GM20000 (cell line): ENCODE results near the gene BMS1.
"Not testable (repeated sequence)": the region's sequence is repeated elsewhere in the genome, so short reads cannot be mapped to it uniquely, and the experiment has no call there.

Experiments used
- DNase-seq: peaks from one replicate; pipeline ENCODE4 v3.0.0; 2012; ENCODE audit warnings: low spot score
- TF ChIP-seq, protein P1 (sequence below): IDR thresholded peaks from 2 replicates; pipeline ENCODE4 v1.5.1; 2012; ENCODE audit warnings: mild to moderate bottlenecking, control low read depth; ENCODE audit errors: extremely low read depth, missing control alignments

Gene BMS1

DNA sequence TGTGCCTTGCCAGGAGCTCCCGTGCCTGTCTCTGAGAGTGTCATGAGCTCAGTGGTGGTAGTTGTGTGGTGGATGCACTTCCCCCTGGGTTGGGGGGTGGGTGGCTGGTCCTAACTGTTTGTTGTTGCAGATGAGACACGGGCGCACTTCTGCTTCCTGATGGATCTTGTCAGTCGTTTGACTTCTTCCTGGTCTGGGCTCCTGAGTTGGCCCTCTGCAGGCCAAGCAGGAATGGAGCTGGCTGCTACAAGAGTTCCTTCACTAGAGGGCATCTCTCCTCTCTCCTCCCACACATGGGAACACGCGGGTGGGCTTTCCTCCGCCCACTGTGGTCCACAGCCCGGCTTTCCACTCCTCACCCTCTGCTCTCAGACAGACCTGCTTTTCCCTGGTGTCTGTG lies 82.0 kb downstream of the BMS1 start:
- TF ChIP-seq, protein P1, sequence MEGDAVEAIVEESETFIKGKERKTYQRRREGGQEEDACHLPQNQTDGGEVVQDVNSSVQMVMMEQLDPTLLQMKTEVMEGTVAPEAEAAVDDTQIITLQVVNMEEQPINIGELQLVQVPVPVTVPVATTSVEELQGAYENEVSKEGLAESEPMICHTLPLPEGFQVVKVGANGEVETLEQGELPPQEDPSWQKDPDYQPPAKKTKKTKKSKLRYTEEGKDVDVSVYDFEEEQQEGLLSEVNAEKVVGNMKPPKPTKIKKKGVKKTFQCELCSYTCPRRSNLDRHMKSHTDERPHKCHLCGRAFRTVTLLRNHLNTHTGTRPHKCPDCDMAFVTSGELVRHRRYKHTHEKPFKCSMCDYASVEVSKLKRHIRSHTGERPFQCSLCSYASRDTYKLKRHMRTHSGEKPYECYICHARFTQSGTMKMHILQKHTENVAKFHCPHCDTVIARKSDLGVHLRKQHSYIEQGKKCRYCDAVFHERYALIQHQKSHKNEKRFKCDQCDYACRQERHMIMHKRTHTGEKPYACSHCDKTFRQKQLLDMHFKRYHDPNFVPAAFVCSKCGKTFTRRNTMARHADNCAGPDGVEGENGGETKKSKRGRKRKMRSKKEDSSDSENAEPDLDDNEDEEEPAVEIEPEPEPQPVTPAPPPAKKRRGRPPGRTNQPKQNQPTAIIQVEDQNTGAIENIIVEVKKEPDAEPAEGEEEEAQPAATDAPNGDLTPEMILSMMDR: no peak

DNA sequence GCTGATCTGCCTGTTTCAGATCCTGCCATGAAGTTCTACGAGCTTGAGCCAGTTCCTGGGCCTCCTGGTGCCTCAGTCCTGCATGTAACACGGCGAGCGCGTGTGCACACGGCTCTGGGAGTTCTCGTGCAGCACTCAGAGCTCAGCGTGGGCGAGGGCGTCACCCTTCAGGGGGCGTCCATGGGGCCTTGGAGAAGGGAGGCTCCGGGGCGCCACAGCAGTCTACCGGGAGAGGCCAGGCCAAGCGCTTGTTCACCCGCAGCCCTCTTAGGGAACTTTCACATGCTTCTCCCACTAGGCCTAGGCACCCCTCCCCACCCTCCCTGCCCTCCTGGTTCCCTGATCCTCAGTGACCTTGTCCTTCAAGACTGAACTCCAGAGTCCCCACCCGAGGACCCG lies 83.1 kb downstream of the BMS1 start:
- DNase-seq: no peak
- TF ChIP-seq, protein P1: no peak

More for the DNA sequence above, 82.0 kb downstream of the BMS1 start:
- DNase-seq: no peak

DNA sequence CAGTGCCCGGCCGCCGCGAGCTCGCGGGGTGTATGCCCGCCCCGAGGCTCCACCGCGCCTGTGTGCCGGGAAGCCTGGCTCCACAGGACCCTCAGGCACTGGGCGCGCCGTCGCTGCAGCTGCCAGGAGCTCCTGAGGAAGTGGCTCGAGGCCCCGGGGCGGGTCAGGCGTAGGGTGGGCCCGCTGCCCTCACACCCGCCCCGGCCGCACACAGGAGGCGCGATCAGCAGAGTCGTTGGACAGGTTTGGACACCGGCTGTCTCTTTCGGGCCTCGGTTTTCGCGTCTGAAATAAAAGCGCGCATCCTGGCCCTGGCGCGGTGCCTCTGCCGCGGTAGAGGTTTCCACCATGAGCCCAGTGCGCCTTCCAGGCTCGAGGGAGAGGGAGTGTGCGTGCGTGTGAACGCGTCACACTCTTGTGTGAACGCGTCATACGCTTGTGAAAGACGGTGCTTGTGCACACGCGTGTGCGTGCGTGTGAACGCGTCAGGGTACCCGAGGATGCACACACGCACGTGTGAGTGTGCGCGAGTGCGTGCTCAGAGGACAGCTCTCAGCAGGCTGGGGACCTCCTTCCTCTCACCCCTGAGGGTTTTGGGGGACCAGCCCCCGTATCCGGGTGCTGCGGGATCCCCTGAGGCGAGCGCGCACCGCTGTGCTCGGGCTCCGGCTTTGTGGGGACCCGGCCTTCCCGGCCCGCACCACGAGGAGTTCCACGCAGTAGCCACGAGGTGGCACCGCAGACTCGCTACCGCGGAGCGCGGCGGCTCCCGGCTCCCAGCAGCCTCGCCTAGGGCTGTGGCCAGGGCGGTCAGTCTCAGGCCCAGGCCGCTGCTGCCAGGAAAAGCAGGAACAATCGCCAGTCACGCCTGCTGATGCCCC lies 83.8 kb downstream of the BMS1 start:
- DNase-seq: peak; percentile 65
- TF ChIP-seq, protein P1: no peak

- DNase-seq: no peak
- TF ChIP-seq, protein P1: no peak
Observed at GRCh38 chr10:42867571-42867970, 85.0 kb downstream of the BMS1 start.

- DNase-seq: no peak
- TF ChIP-seq, protein P1: no peak
Observed at GRCh38 chr10:42868530-42868929, 85.9 kb downstream of the BMS1 start.

DNA sequence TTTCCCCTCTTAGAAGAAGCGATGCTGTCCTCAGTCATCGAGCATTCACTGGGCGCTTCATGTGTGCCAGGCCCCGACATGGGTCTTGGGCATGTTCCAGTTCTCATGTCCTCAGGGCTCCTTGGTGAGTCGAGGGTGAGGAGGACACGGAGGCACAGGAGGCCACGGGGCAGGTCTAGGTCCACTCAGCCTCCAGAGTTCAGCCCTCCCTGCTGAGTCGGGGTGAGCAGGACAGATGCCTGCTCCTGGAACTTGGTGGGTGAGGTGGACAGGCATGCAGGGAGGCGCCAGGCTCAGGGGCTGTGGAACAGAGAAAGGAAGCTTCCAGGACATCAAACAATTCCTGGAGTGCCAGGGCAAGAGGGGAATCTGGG lies 87.4 kb downstream of the BMS1 start:
- DNase-seq: no peak
- TF ChIP-seq, protein P1: no peak

- DNase-seq: not testable (repeated sequence)
Observed at GRCh38 chr10:42871138-42871641, 88.6 kb downstream of the BMS1 start.

DNA sequence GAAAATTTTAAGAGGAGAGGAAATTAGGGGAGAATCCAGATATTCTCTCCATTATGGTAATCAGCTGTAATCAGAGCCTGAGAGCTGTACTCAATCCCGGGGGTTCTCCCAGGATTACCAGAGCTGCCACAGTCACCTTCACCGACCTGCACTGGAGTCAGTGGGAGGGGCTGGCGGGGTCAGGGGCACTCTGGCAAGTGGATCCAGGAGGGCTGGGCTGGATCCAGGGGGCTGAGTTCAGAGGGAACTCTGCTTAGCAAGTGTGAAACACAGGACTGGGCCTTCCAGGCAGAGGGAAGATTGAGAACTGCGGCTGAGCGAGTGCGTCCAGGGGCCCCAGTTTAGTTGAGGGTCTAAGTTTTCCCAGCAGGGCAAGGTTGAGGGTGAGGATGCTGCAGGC lies 89.2 kb downstream of the BMS1 start:
- no peak for DNase-seq
- TF ChIP-seq, protein P1: no peak
